Uterus (tissue), 4 donors: ENCODE results near the gene CDC42EP2. TPM values are rescaled to one million over a fixed set of nuclear protein-coding genes. Genes with fewer than 3 reads are reported as not detected.

ENCODE experiments used
- DNase-seq, 2 donors: peaks; one replicate each; pipeline ENCODE4 v3.0.0-alpha.2; 2019 to 2020
- H3K27ac ChIP-seq, 2 donors: fragments of 200-600 bp; sonication (generic); 1 replicate in 1 of 2; 2 replicates in 1 of 2; pipeline ENCODE4 v1.5.1; 2016 to 2018
- H3K27me3 ChIP-seq, 2 donors: fragments of 200-600 bp; sonication (generic); one replicate each; pipeline ENCODE4 v1.5.1; 2018 to 2019; ENCODE audit warnings: control low read depth in 1 of 2
- H3K36me3 ChIP-seq, 2 donors: fragments of 200-600 bp; sonication (generic); one replicate each; pipeline ENCODE4 v1.5.1; 2019; ENCODE audit warnings: control low read depth in 1 of 2
- H3K4me1 ChIP-seq, 2 donors: fragments of 200-600 bp; sonication (generic); one replicate each; pipeline ENCODE4 v1.5.1; 2018 to 2019; ENCODE audit warnings: control low read depth in 1 of 2
- H3K4me3 ChIP-seq, 2 donors: fragments of 200-600 bp; sonication (generic); 1 replicate in 1 of 2; 2 replicates in 1 of 2; pipeline ENCODE4 v1.5.1; 2018 to 2019; ENCODE audit warnings: mild to moderate bottlenecking in 1 of 2
- H3K9me3 ChIP-seq, 2 donors: fragments of 200-600 bp; sonication (generic); one replicate each; pipeline ENCODE4 v1.5.1; 2019; ENCODE audit warnings: control low read depth in 1 of 2
- POLR2A ChIP-seq, 2 donors: fragments of 450-650 bp; IDR thresholded peaks; one replicate each; pipeline ENCODE4 v1.6.1; 2016; ENCODE audit warnings: antibody characterized with exemption in 2 of 2, mild to moderate bottlenecking in 1 of 2, moderate library complexity in 1 of 2
- intact Hi-C: fragments of 100-400 bp; cut with DNase I; formaldehyde crosslinking; loops from one replicate; pipeline ENCODE4 v1.15.1; 2023; ENCODE audit warnings: low total_unique reads
- total RNA-seq, 4 donors: library from RNA; depleted of rRNA in 3 of 4; stranded (reverse); fragments of >200 nt in 3 of 4; gene quantifications; one replicate each; pipeline versions ENCODE4 v1.1.0 to v1.2.4, GENCODE V29; 2014 to 2023
- TF ChIP-seq, protein P1 (sequence below), 4 experiments: fragments of 200-600 bp in 2 of 4; fragments of 450-650 bp in 2 of 4; sonication (generic) in 2 of 4; IDR thresholded peaks; one replicate each; pipeline ENCODE4 v1.5.1; 2016 to 2019; ENCODE audit warnings: antibody characterized with exemption in 4 of 4, mild to moderate bottlenecking in 2 of 4, moderate library complexity in 1 of 4
- donor health status: DM: yes; HTN: yes; CAD: no.

The CDC42EP2 gene
- total RNA-seq, 4 donors from 2014 or later = 9.7 to 65.3 (median 33.2) TPM

DNA sequence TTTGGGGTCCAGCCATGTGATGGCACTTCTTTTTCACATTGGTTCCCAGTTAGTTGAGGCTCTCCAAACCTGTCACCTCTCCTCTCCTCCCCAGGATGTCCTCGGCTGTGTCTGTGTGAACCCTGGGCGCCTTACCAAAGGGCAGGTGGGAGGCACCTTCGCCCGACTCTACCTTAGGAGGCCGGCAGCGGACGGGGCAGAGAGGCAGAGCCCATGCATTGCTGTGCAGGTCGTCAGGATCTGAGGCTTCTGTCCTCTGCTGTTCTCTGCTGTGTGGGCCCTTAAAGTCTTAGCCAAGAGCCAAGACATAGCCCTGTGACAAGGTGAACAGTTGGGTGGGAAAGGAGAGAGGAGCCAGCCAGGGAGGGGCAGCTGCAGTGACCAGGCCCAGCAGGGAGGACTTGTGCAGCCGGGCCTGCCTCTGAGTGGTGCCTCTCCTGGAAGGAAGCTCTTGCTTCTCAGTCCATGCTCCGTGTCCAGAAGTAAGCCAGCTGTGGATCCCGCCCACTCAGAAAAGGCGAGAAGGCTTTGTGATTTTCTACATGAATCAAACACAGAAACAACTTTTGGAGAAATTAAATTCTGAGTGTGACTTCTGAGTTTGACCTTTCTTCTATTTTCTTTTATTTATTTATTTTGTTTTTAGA, 17.5 kb upstream of the CDC42EP2 start:
- Histone ChIP-seq H3K27me3 (no peaks in the 10 kb centered on the region), H3K4me3 (no peak overlapping the region), H3K36me3 (no peaks in the 10 kb centered on the region), H3K27ac (peak overlapping the region; percentile 91 to 95), H3K9me3 (no peaks in the 10 kb centered on the region), H3K4me1 (peaks cover 19 to 58% of the 10 kb centered on the region in 2 donors)
- no peak for TF ChIP-seq POLR2A (IDR thresholded peaks at IDR 0.05)
- TF ChIP-seq, protein P1, sequence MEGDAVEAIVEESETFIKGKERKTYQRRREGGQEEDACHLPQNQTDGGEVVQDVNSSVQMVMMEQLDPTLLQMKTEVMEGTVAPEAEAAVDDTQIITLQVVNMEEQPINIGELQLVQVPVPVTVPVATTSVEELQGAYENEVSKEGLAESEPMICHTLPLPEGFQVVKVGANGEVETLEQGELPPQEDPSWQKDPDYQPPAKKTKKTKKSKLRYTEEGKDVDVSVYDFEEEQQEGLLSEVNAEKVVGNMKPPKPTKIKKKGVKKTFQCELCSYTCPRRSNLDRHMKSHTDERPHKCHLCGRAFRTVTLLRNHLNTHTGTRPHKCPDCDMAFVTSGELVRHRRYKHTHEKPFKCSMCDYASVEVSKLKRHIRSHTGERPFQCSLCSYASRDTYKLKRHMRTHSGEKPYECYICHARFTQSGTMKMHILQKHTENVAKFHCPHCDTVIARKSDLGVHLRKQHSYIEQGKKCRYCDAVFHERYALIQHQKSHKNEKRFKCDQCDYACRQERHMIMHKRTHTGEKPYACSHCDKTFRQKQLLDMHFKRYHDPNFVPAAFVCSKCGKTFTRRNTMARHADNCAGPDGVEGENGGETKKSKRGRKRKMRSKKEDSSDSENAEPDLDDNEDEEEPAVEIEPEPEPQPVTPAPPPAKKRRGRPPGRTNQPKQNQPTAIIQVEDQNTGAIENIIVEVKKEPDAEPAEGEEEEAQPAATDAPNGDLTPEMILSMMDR (IDR thresholded peaks at IDR 0.05) = no peak
- intact Hi-C loops = no loop called here
- peak in 1 of 2 donors; percentile 57 for DNase-seq

DNA sequence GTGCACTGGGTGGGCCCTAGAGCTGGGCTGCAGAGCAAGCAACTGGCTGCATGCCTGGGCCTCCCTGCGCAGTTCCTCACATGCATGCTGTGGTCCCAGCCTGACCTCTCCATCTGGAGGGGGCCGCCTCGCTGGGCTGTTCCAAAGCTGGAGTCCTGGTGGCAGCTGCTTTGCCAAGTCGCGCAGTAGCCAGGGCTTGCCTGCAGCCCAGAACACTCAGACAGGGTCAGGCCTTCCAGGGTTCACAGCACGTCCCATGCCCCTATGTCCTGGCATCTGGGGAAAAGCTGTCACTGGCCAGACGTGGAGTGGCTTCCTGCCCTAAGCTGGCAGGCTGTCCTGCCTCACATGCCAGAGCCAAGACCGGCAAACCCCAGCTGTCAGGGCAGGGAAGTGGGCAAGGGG, 16.5 kb upstream of the CDC42EP2 start:
- no peaks in the 10 kb centered on the region for H3K9me3 ChIP-seq
- peak; percentile 86 to 90 for DNase-seq
- no peak for TF ChIP-seq POLR2A (IDR thresholded peaks at IDR 0.05)
- TF ChIP-seq, protein P1 (IDR thresholded peaks at IDR 0.05) = no peak
- H3K27ac ChIP-seq = peak overlapping the region; percentile 91 to 95
- H3K27me3 ChIP-seq = no peaks in the 10 kb centered on the region
- peaks cover 13 to 54% of the 10 kb centered on the region in 2 donors for H3K4me1 ChIP-seq
- H3K36me3 ChIP-seq = no peaks in the 10 kb centered on the region
- H3K4me3 ChIP-seq = no peak overlapping the region
- intact Hi-C loops = no loop called here

DNA sequence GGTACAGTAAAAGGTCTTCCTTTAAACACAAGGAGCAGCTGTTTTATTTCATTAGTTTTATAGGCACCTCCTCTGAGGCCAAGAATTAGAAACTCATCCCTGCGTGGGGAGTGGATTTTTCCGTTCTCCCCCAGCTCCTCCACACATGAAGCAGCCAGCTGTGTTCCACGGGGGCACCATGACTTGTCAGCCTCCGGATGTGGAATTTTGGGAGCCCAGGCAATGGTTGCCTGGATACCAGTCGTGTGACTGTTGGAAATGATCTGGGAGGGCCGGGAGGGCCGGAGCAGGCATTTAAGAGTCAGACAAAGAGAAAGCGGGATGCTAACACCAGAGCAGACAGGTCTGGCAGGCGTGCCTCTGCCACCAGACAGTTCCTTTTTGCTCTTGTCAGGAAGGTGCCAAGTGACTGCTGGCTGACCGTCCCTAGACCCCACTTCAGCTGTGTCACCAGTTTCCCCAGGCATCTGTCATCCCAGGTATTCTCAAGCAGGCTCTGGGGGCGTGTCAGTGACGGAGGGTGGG, 15.9 kb upstream of the CDC42EP2 start:
- intact Hi-C loops = no loop called here
- Histone ChIP-seq H3K4me1 (peaks cover 12 to 48% of the 10 kb centered on the region in 2 donors), H3K27ac (peak overlapping the region; percentile 91 to 95), H3K4me3 (peak overlapping the region in 1 of 2 donors; percentile 10), H3K27me3 (no peaks in the 10 kb centered on the region), H3K36me3 (no peaks in the 10 kb centered on the region), H3K9me3 (no peaks in the 10 kb centered on the region)
- TF ChIP-seq, protein P1 (IDR thresholded peaks at IDR 0.05) = no peak
- no peak for TF ChIP-seq POLR2A (IDR thresholded peaks at IDR 0.05)
- DNase-seq = peak; percentile 92 to 95

DNA sequence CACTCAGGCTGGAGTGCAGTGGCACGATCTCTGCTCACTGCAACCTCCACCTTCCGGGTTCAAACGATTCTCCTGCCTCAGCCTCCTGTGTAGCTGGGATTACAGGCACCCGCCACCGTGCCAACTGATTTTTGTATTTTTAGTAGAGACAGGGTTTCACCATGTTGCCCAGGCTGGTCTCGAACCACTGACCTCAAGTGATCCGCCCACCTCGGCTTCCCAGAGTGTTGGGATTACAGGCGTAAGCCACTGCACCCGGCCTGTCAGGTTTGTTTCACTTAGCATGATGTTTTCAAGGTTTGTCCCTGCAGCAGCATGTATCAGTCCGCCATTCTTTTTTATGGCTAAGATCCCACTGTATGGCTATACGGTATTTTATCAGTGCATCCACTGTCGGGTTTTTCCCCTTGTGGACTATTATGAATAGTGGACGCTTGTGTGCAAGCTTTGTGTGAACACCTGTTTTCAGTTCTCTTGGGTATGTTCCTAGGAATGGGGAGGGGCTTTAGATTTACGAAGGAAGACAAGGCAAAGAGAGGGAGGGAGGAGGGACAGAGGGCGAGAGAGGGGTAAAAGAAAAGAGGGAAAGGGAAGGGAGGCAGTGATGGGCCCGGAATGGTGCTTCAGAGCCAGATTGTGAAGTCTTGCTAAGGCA, 13.9 kb upstream of the CDC42EP2 start:
- intact Hi-C loops = no loop called here
- no peaks in the 10 kb centered on the region for H3K27me3 ChIP-seq
- peak overlapping the region; percentile 91 to 95 for H3K27ac ChIP-seq
- no peak for DNase-seq
- no peaks in the 10 kb centered on the region for H3K36me3 ChIP-seq
- H3K4me3 ChIP-seq = no peak overlapping the region
- H3K4me1 ChIP-seq = peaks cover 0 to 35% of the 10 kb centered on the region in 2 donors
- H3K9me3 ChIP-seq = no peaks in the 10 kb centered on the region
- TF ChIP-seq, protein P1 (IDR thresholded peaks at IDR 0.05) = no peak
- no peak for TF ChIP-seq POLR2A (IDR thresholded peaks at IDR 0.05)
